H9 (cell line): ENCODE data around the gene CYBA. TPM values are rescaled to one million over a fixed set of nuclear protein-coding genes. Genes with fewer than 3 reads are reported as not detected.

Experiments
- DNase-seq: peaks from one replicate; pipeline ENCODE4 v3.0.0-alpha.2; 2017
- H2AFZ ChIP-seq: one replicate; pipeline ENCODE4 v1.6.1; 2013; ENCODE audit warnings: mild to moderate bottlenecking, low read length, control low read depth, moderate library complexity
- H2AK5ac ChIP-seq: 2 replicates; pipeline ENCODE4 v1.6.1; 2013; ENCODE audit warnings: low read length, control low read depth, mixed read lengths; ENCODE audit not compliant: insufficient read length
- H2BK120ac ChIP-seq: one replicate; pipeline ENCODE4 v1.6.1; 2013; ENCODE audit warnings: low read depth, mild to moderate bottlenecking, low read length, control low read depth, inconsistent platforms; ENCODE audit not compliant: poor library complexity, severe bottlenecking
- H2BK12ac ChIP-seq: 2 replicates; pipeline ENCODE4 v1.6.1; 2013; ENCODE audit warnings: low read length, control low read depth, mixed read lengths, low read depth; ENCODE audit not compliant: insufficient read length
- H2BK15ac ChIP-seq: 2 replicates; pipeline ENCODE4 v1.6.1; 2013; ENCODE audit warnings: low read depth, low read length, control low read depth
- H2BK20ac ChIP-seq: one replicate; pipeline ENCODE4 v1.6.1; 2013; ENCODE audit warnings: low read depth, mild to moderate bottlenecking, low read length, control low read depth, inconsistent platforms; ENCODE audit not compliant: poor library complexity, severe bottlenecking
- H2BK5ac ChIP-seq: 2 replicates; pipeline ENCODE4 v1.6.1; 2013; ENCODE audit warnings: low read length, control low read depth, mixed read lengths; ENCODE audit not compliant: insufficient read length
- H3K14ac ChIP-seq: 2 replicates; pipeline ENCODE4 v1.6.1; 2013; ENCODE audit warnings: low read length, control low read depth; ENCODE audit not compliant: insufficient read depth
- H3K18ac ChIP-seq: 2 replicates; pipeline ENCODE4 v1.6.1; 2013; ENCODE audit warnings: low read depth, mild to moderate bottlenecking, mixed read lengths, low read length, control low read depth; ENCODE audit not compliant: insufficient read length
- H3K23ac ChIP-seq: 2 replicates; pipeline ENCODE4 v1.6.1; 2013; ENCODE audit warnings: low read length, control low read depth, mixed read lengths, low read depth; ENCODE audit not compliant: insufficient read length
- H3K23me2 ChIP-seq: 2 replicates; pipeline ENCODE4 v1.6.1; 2013; ENCODE audit warnings: low read depth, mild to moderate bottlenecking, mixed read lengths, low read length, control low read depth; ENCODE audit not compliant: insufficient read length, poor library complexity, severe bottlenecking
- H3K27ac ChIP-seq: 2 replicates; pipeline ENCODE4 v1.5.1; 2013; ENCODE audit warnings: low read length, control low read depth, mixed read lengths, low read depth; ENCODE audit not compliant: insufficient read length
- H3K27me3 ChIP-seq: 2 replicates; pipeline ENCODE4 v1.6.1; 2013; ENCODE audit warnings: low read length, control low read depth, inconsistent platforms; ENCODE audit not compliant: insufficient read depth
- H3K4ac ChIP-seq: 2 replicates; pipeline ENCODE4 v1.6.1; 2013; ENCODE audit warnings: low read depth, mild to moderate bottlenecking, control low read depth, inconsistent platforms, low read length, moderate library complexity
- H3K4me1 ChIP-seq: 2 replicates; pipeline ENCODE4 v1.6.1; 2013; ENCODE audit warnings: low read length, control low read depth, inconsistent platforms; ENCODE audit not compliant: insufficient read depth
- H3K4me2 ChIP-seq: 2 replicates; pipeline ENCODE4 v1.6.1; 2013; ENCODE audit warnings: low read length, control low read depth, mixed read lengths; ENCODE audit not compliant: insufficient read length, insufficient read depth
- H3K56ac ChIP-seq: 2 replicates; pipeline ENCODE4 v1.6.1; 2013; ENCODE audit warnings: low read depth, mild to moderate bottlenecking, mixed read lengths, low read length, control low read depth; ENCODE audit not compliant: insufficient read length
- H3K79me1 ChIP-seq: 2 replicates; pipeline ENCODE4 v1.6.1; 2013; ENCODE audit warnings: low read depth, mild to moderate bottlenecking, moderate library complexity, low read length, control low read depth, inconsistent platforms; ENCODE audit not compliant: insufficient read depth, poor library complexity, severe bottlenecking
- H3K79me2 ChIP-seq: 2 replicates; pipeline ENCODE4 v1.6.1; 2013; ENCODE audit warnings: low read length, control low read depth, inconsistent platforms; ENCODE audit not compliant: insufficient read depth
- H3K9ac ChIP-seq: 2 replicates; pipeline ENCODE4 v1.6.1; 2013; ENCODE audit warnings: low read length, control low read depth, mixed read lengths; ENCODE audit not compliant: insufficient read length; ENCODE audit errors: extremely low read depth
- H3K9me3 ChIP-seq: one replicate; pipeline ENCODE4 v1.6.1; 2013; ENCODE audit warnings: low read depth, low read length, inconsistent platforms; ENCODE audit not compliant: control insufficient read depth
- H3T11ph ChIP-seq: one replicate; pipeline ENCODE4 v1.6.1; 2013; ENCODE audit warnings: mild to moderate bottlenecking, low read length, control low read depth, inconsistent platforms
- H4K20me1 ChIP-seq: one replicate; pipeline ENCODE4 v1.6.1; 2013; ENCODE audit not compliant: control insufficient read depth, insufficient read length, insufficient read depth
- H4K5ac ChIP-seq: 2 replicates; pipeline ENCODE4 v1.6.1; 2013; ENCODE audit warnings: low read depth, mild to moderate bottlenecking, mixed read lengths, low read length, control low read depth; ENCODE audit not compliant: insufficient read length
- H4K8ac ChIP-seq: replicated peaks from 2 replicates; pipeline ENCODE4 v1.6.1; 2013; ENCODE audit warnings: low read length, control low read depth, mixed read lengths, low read depth; ENCODE audit not compliant: insufficient read length
- H4K91ac ChIP-seq: 2 replicates; pipeline ENCODE4 v1.6.1; 2013; ENCODE audit warnings: low read depth, mild to moderate bottlenecking, moderate library complexity, mixed read lengths, low read length, control low read depth; ENCODE audit not compliant: insufficient read length
- H3K27ac Mint-ChIP-seq, 3 experiments: 2 replicates in 2 of 3; 3 replicates in 1 of 3; pipeline ENCODE4 v1.8.0; 2020 to 2021; ENCODE audit warnings: mixed read lengths in 3 of 3, mild to moderate bottlenecking in 1 of 3, moderate library complexity in 1 of 3
- H3K27me3 Mint-ChIP-seq: 2 replicates; pipeline ENCODE4 v1.8.0; 2021; ENCODE audit warnings: low read depth, mild to moderate bottlenecking, moderate library complexity, mixed read lengths
- H3K36me3 Mint-ChIP-seq, 3 experiments: 2 replicates in 2 of 3; 3 replicates in 1 of 3; pipeline ENCODE4 v1.8.0; 2020 to 2021; ENCODE audit warnings: low read depth in 3 of 3, mixed read lengths in 3 of 3; ENCODE audit not compliant: insufficient read depth in 1 of 3
- H3K4me1 Mint-ChIP-seq, 2 experiments: 2 replicates each; pipeline ENCODE4 v1.8.0; 2020; ENCODE audit warnings: mixed read lengths in 2 of 2
- H3K4me3 Mint-ChIP-seq, 2 experiments: 2 replicates in 1 of 2; 3 replicates in 1 of 2; pipeline ENCODE4 v1.8.0; 2020 to 2021; ENCODE audit warnings: mild to moderate bottlenecking in 2 of 2, mixed read lengths in 2 of 2, moderate library complexity in 1 of 2
- H3K9me3 Mint-ChIP-seq, 2 experiments: 2 replicates in 1 of 2; 3 replicates in 1 of 2; pipeline ENCODE4 v1.8.0; 2020; ENCODE audit warnings: mild to moderate bottlenecking in 2 of 2, mixed read lengths in 2 of 2, moderate library complexity in 1 of 2
- WGBS: extraction: QIAGEN DNeasy Blood & Tissue Kit; methylation state at CpG from one replicate; pipeline ENCODE4 v1.1.7; 2013; ENCODE audit warnings: missing lambda C conversion rate, low lambda C conversion rate, mixed read lengths; ENCODE audit not compliant: insufficient read length; ENCODE audit errors: extremely low coverage; 5-methylcytosine and 5-hydroxymethylcytosine counted together
- total RNA-seq: library from RNA; stranded (reverse); gene quantifications from 2 replicates; pipeline ENCODE4 v1.2.1, GENCODE V29; 2021
- TF ChIP-seq, protein P1 (sequence below): fragments of 200-600 bp; sonication (generic); conservative IDR thresholded peaks from 3 replicates; pipeline ENCODE4 v1.8.0; 2021; ENCODE audit warnings: antibody characterized with exemption, mild to moderate bottlenecking

Gene CYBA
- total RNA-seq, 1 experiment from 2014 or later, result 153 TPM

DNA sequence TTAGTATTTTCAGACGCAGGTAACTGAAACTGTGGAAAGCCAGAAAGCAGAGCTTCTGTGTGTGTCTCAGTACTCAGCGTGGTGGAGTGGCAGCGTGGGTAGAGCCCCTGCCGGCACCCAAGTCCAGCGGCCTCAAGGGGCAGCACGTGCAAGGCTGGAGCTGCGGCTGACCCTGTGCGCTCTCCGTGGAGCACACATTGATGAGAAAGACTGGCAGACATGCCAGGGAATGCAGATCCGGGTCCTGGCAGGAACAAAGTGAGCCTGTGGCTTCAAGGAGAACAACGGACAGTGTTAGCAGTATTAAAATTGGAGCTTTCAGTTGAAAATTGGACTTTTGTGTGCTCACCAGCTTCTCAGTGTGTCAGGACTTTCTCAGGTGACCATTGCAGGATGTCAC lies 57.4 kb downstream of the CYBA start:
- no CpG with 5 or more reads among the region's 11 CpGs for WGBS
- Histone ChIP-seq H3K23ac (no peak overlapping the region), H2AFZ (no peak overlapping the region), H3K27me3 (no peaks in the 10 kb centered on the region), H4K20me1 (peaks cover 3% of the 10 kb centered on the region), H2BK12ac (no peak overlapping the region), H3K79me1 (no peaks in the 10 kb centered on the region), H3T11ph (no peak overlapping the region), H3K18ac (no peak overlapping the region), H3K9ac (no peak overlapping the region), H3K27ac (no peak overlapping the region), H2BK20ac (no peak overlapping the region), H3K14ac (no peak overlapping the region), H3K56ac (no peak overlapping the region), H3K4me1 (no peaks in the 10 kb centered on the region), H2BK15ac (no peak overlapping the region; the same call in 1 of the 2 replicates), H3K4me2 (no peak overlapping the region), H4K5ac (no peak overlapping the region), H4K91ac (no peak overlapping the region), H3K79me2 (peaks cover 2% of the 10 kb centered on the region), H3K9me3 (no peaks in the 10 kb centered on the region), H2BK120ac (no peak overlapping the region), H2AK5ac (no peak overlapping the region), H3K4ac (no peak overlapping the region), H2BK5ac (no peak overlapping the region), H4K8ac (no peak overlapping the region), H3K23me2 (no peaks in the 10 kb centered on the region)
- no peak overlapping the region for H3K4me3 Mint-ChIP-seq
- peak overlapping the region in 2 of 3 experiments; percentile 34 to 76; a peak in 3 of 7 replicates for H3K27ac Mint-ChIP-seq
- no peak for DNase-seq
- H3K4me1 Mint-ChIP-seq, result no peaks in the 10 kb centered on the region
- H3K9me3 Mint-ChIP-seq, result no peaks in the 10 kb centered on the region
- TF ChIP-seq, protein P1, sequence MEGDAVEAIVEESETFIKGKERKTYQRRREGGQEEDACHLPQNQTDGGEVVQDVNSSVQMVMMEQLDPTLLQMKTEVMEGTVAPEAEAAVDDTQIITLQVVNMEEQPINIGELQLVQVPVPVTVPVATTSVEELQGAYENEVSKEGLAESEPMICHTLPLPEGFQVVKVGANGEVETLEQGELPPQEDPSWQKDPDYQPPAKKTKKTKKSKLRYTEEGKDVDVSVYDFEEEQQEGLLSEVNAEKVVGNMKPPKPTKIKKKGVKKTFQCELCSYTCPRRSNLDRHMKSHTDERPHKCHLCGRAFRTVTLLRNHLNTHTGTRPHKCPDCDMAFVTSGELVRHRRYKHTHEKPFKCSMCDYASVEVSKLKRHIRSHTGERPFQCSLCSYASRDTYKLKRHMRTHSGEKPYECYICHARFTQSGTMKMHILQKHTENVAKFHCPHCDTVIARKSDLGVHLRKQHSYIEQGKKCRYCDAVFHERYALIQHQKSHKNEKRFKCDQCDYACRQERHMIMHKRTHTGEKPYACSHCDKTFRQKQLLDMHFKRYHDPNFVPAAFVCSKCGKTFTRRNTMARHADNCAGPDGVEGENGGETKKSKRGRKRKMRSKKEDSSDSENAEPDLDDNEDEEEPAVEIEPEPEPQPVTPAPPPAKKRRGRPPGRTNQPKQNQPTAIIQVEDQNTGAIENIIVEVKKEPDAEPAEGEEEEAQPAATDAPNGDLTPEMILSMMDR, result no peak
- H3K36me3 Mint-ChIP-seq, result peaks cover 23 to 52% (median 48%) of the 10 kb centered on the region in 3 experiments; a peak in 6 of 7 replicates
- no peaks in the 10 kb centered on the region for H3K27me3 Mint-ChIP-seq

Other genes with a start within 250 kb of the CYBA start
- 3.6 and 4.7 TPM in 2 replicates for gene ZFPM1, start 197.8 kb downstream of the CYBA start, total RNA-seq
- 69.7 and 78.2 TPM in 2 replicates for gene ZC3H18, start 80.7 kb downstream of the CYBA start, total RNA-seq
- gene IL17C, start 12.5 kb downstream of the CYBA start, total RNA-seq, result 0.29 and 0.31 TPM in 2 replicates
- 53.2 and 57.1 TPM in 2 replicates for gene MVD, start 12.0 kb upstream of the CYBA start, total RNA-seq
- gene SNAI3, start 35.5 kb upstream of the CYBA start, total RNA-seq, result 3.2 and 3.7 TPM in 2 replicates
- 22.3 and 26.5 TPM in 2 replicates for gene RNF166, start 55.4 kb upstream of the CYBA start, total RNA-seq
- 31.5 and 32.8 TPM in 2 replicates for gene CTU2, start 55.5 kb upstream of the CYBA start, total RNA-seq
- gene PIEZO1, start 134.2 kb upstream of the CYBA start, total RNA-seq, result 67.8 and 71.1 TPM in 2 replicates
- 74.1 and 79.7 TPM in 2 replicates for gene CDT1, start 152.7 kb upstream of the CYBA start, total RNA-seq
- 246 and 254 TPM in 2 replicates for gene APRT, start 160.9 kb upstream of the CYBA start, total RNA-seq
- 20.0 and 20.3 TPM in 2 replicates for gene GALNS, start 205.9 kb upstream of the CYBA start, total RNA-seq
- gene TRAPPC2L, start 206.1 kb upstream of the CYBA start, total RNA-seq, result 90.3 and 102 TPM in 2 replicates
- not detected in 2 replicates for gene PABPN1L, start 215.6 kb upstream of the CYBA start, total RNA-seq